MM.1S (cell line): ENCODE results near the gene HDAC3.

Experiments used
- DNase-seq: peaks from one replicate; pipeline ENCODE4 v3.0.0-alpha.2; 2015
- H2AFZ ChIP-seq: fragments of 300-600 bp; sonication (generic); 2 replicates; pipeline ENCODE4 v1.6.0; 2016; ENCODE audit warnings: antibody characterized with exemption, low read length
- H3F3A ChIP-seq: fragments of 300-600 bp; sonication (generic); 2 replicates; pipeline ENCODE4 v1.6.1; 2016; ENCODE audit warnings: mild to moderate bottlenecking, antibody characterized with exemption, low read length, moderate library complexity, mixed read lengths; ENCODE audit not compliant: insufficient read depth
- H3K27ac ChIP-seq: fragments of 300-600 bp; sonication (generic); 2 replicates; pipeline ENCODE4 v1.5.1; 2016; ENCODE audit warnings: mild to moderate bottlenecking, low read length
- H3K27me3 ChIP-seq: fragments of 300-600 bp; sonication (generic); replicated peaks from 2 replicates; pipeline ENCODE4 v1.6.0; 2016; ENCODE audit warnings: low read length; ENCODE audit not compliant: insufficient read depth
- H3K36me3 ChIP-seq: fragments of 300-600 bp; sonication (generic); replicated peaks from 2 replicates; pipeline ENCODE4 v1.6.1; 2016; ENCODE audit warnings: mild to moderate bottlenecking, low read length, mixed read lengths; ENCODE audit not compliant: insufficient read depth
- H3K4me1 ChIP-seq: fragments of 300-600 bp; sonication (generic); 2 replicates; pipeline ENCODE4 v1.6.1; 2016; ENCODE audit warnings: low read length, mixed read lengths
- H3K4me2 ChIP-seq: fragments of 300-600 bp; sonication (generic); 2 replicates; pipeline ENCODE4 v1.6.0; 2016; ENCODE audit warnings: low read depth, low read length
- H3K4me3 ChIP-seq: fragments of 300-600 bp; sonication (generic); 2 replicates; pipeline ENCODE4 v1.5.1; 2016; ENCODE audit warnings: low read length, mixed read lengths
- H3K79me2 ChIP-seq: fragments of 300-600 bp; sonication (generic); 2 replicates; pipeline ENCODE4 v1.6.1; 2016; ENCODE audit warnings: mixed run types, low read length, mixed read lengths
- H3K9ac ChIP-seq: fragments of 300-600 bp; sonication (generic); 2 replicates; pipeline ENCODE4 v1.6.1; 2016; ENCODE audit warnings: low read length, mixed read lengths
- H3K9me2 ChIP-seq: fragments of 300-600 bp; sonication (generic); replicated peaks from 2 replicates; pipeline ENCODE4 v1.6.1; 2016; ENCODE audit warnings: mild to moderate bottlenecking, low read length, mixed read lengths; ENCODE audit not compliant: insufficient read depth
- H3K9me3 ChIP-seq: fragments of 300-600 bp; sonication (generic); replicated peaks from 2 replicates; pipeline ENCODE4 v1.6.1; 2016; ENCODE audit warnings: mild to moderate bottlenecking, low read length, mixed read lengths; ENCODE audit not compliant: insufficient read depth
- H4K20me1 ChIP-seq: fragments of 300-600 bp; sonication (generic); 2 replicates; pipeline ENCODE4 v1.6.1; 2016; ENCODE audit warnings: mild to moderate bottlenecking, low read length, moderate library complexity, mixed read lengths; ENCODE audit not compliant: insufficient read depth
- EZH2 ChIP-seq: fragments of 300-600 bp; sonication (generic); optimal IDR thresholded peaks from 2 replicates; pipeline ENCODE3; 2017; ENCODE audit warnings: low read depth, mild to moderate bottlenecking, antibody characterized with exemption, low read length, mixed read lengths
- EZH2phosphoT487 ChIP-seq: fragments of 300-600 bp; sonication (generic); IDR thresholded peaks from 2 replicates; pipeline ENCODE4 v1.6.1; 2018; ENCODE audit warnings: antibody characterized with exemption, low read length
- TF ChIP-seq, protein P1 (sequence below): fragments of 300-600 bp; sonication (generic); IDR thresholded peaks from 2 replicates; pipeline ENCODE4 v1.5.1; 2016; ENCODE audit warnings: antibody characterized with exemption, low read length, mixed read lengths

The HDAC3 gene

DNA sequence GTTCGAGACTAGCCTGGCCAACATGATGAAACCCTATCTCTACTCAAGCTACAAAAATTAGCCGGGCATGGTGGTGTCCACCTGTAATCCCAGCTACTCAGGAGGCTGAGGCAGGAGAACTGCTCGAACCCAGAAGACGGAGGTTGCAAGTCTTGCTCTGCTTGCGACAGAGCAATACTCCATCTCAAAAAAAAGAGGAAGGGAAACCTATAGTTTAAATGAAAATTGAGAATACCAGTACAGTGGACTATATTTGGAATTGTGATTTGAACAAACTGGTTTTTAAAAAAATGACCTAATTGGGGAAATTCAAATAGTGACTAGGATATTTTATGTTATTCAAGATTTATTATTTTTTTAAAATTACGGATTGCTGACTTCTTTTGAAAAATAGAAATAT lies 51.1 kb downstream of the HDAC3 start:
- no peaks in the 10 kb centered on the region for H3K27me3 ChIP-seq
- H4K20me1 ChIP-seq, result 0 out of 2 replicates have a peak, but pooled peaks cover 3% of the 10 kb centered on the region
- H3K9me2 ChIP-seq, result no peaks in the 10 kb centered on the region
- no peak overlapping the region for H3K4me2 ChIP-seq
- no peak for TF ChIP-seq EZH2phosphoT487
- TF ChIP-seq, protein P1, sequence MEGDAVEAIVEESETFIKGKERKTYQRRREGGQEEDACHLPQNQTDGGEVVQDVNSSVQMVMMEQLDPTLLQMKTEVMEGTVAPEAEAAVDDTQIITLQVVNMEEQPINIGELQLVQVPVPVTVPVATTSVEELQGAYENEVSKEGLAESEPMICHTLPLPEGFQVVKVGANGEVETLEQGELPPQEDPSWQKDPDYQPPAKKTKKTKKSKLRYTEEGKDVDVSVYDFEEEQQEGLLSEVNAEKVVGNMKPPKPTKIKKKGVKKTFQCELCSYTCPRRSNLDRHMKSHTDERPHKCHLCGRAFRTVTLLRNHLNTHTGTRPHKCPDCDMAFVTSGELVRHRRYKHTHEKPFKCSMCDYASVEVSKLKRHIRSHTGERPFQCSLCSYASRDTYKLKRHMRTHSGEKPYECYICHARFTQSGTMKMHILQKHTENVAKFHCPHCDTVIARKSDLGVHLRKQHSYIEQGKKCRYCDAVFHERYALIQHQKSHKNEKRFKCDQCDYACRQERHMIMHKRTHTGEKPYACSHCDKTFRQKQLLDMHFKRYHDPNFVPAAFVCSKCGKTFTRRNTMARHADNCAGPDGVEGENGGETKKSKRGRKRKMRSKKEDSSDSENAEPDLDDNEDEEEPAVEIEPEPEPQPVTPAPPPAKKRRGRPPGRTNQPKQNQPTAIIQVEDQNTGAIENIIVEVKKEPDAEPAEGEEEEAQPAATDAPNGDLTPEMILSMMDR, result no peak
- TF ChIP-seq EZH2, result no peak
- H3K4me3 ChIP-seq, result no peak overlapping the region
- H3F3A ChIP-seq, result no peaks in the 10 kb centered on the region
- no peak overlapping the region for H2AFZ ChIP-seq
- no peak overlapping the region for H3K9ac ChIP-seq
- peaks cover 7% of the 10 kb centered on the region; the same call in 1 of the 2 replicates for H3K4me1 ChIP-seq
- no peak overlapping the region for H3K27ac ChIP-seq
- H3K9me3 ChIP-seq, result no peaks in the 10 kb centered on the region
- H3K79me2 ChIP-seq, result peaks cover 45% of the 10 kb centered on the region
- DNase-seq, result no peak
- peaks cover 14% of the 10 kb centered on the region; the same call in 1 of the 2 replicates for H3K36me3 ChIP-seq

DNA sequence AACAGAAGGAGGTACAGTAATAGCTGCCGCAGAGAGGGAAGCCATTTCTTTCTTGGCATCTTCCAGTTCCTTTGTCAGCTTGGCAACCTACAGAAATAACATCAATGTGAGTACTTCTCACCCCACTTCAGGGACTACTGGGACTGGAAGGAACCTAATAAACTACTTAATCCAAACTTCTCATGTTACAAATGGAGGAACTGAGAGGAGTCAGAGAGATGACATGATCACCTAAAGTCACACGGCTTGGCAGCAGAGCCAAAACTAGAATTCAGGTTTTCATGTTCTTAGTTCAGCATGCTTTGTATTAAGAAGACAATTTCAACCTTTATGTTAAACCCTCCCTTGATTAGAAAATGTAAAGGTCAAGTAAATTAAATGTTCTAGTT lies 62.5 kb downstream of the HDAC3 start:
- H3K4me1 ChIP-seq, result no peaks in the 10 kb centered on the region
- H3K27me3 ChIP-seq, result no peaks in the 10 kb centered on the region
- no peak for DNase-seq
- no peak overlapping the region for H3K4me3 ChIP-seq
- TF ChIP-seq EZH2 (no peak), EZH2phosphoT487 (no peak)
- TF ChIP-seq, protein P1, result no peak
- H2AFZ ChIP-seq, result no peak overlapping the region
- no peaks in the 10 kb centered on the region for H3K9me3 ChIP-seq
- no peaks in the 10 kb centered on the region for H4K20me1 ChIP-seq
- no peaks in the 10 kb centered on the region for H3K79me2 ChIP-seq
- peaks cover 9% of the 10 kb centered on the region for H3K36me3 ChIP-seq
- H3K9ac ChIP-seq, result no peak overlapping the region
- H3F3A ChIP-seq, result no peaks in the 10 kb centered on the region
- no peak overlapping the region for H3K27ac ChIP-seq
- H3K4me2 ChIP-seq, result no peak overlapping the region
- no peaks in the 10 kb centered on the region for H3K9me2 ChIP-seq

DNA sequence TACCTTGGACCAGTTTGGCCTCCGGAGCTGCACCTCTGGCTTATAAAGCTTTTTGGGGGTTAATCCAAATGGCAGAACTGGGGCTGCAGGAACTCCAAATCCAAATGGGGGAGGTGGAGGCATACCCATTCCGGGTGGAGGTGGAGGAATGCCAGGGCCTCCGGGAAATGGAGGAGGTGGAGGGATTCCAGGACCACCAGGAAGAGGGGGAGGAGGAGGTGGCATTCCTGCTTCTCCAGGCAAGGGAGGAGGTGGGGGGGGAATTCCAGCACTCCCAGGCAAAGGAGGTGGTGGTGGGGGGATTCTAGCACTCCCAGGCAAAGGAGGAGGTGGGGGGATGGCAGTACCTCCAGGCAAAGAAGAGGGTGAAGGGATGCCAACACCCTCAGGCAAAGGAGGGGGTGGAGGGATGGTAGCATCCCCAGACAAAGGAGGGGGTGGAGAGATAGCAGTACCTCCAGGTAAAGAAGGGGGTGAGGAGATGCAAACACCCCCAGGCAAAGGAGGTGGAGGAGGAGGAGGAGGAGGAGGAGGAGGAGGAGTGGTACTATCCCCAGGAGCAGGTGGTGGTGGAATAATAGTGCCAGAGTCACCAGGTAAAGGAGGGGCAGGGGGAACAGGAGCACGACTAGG lies 63.0 kb downstream of the HDAC3 start:
- no peak for DNase-seq
- TF ChIP-seq, protein P1, result no peak
- TF ChIP-seq EZH2 (no peak), EZH2phosphoT487 (no peak)
- Histone ChIP-seq H3K9me2 (no peaks in the 10 kb centered on the region), H3K9me3 (no peaks in the 10 kb centered on the region), H3K4me1 (no peaks in the 10 kb centered on the region), H3K4me3 (no peak overlapping the region), H3K27ac (no peak overlapping the region), H3K36me3 (peaks cover 9% of the 10 kb centered on the region), H3K27me3 (no peaks in the 10 kb centered on the region), H4K20me1 (no peaks in the 10 kb centered on the region), H3F3A (peaks cover under 1% of the 10 kb centered on the region; the same call in 1 of the 2 replicates), H3K4me2 (no peak overlapping the region), H3K79me2 (no peaks in the 10 kb centered on the region), H3K9ac (no peak overlapping the region), H2AFZ (no peak overlapping the region)
